ENCODE measurements around the gene SECISBP2L.

DNA sequence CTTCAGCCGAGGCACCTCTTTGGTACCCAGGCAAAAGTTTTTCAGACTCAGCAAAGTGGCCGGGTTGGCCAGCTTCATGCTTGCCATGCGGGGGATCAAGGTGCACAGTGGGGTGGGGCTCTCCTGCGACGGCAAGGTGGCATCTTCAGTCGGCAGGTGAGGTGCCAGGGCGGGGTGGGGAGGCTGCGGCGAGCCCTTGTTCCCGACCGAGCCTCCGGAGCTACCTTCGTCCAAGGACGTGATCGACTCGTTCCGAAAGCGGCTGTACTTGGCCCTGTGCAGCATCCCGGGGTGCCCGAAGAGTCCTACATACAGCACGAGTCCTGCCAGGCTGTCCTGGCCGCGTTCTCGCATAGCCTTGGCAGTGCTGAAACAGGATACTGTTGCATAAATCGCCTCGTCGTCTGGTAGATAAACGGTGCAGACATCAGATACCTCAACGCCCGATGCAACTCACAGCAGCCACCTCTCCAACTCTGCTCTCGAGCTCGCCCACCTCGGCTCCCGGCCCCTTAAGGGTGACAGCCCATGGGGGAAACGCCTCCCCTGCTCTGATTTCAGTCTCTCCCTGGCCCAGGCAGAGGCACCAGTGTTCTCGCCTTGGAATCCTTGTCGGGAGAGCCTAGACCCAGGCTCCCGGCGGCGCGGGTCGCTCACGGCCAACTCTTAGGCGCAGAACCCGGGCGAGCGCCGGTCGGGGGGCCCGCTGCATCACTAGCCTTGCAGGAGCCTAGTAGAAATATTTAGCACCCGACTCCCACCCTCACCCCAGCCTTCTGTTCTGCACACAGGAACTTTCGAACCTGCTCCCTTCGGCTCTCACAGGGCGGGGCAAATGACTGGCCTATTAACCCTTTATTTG lies 83.4 kb downstream of the SECISBP2L start:
- TF ChIP-seq, protein P1, sequence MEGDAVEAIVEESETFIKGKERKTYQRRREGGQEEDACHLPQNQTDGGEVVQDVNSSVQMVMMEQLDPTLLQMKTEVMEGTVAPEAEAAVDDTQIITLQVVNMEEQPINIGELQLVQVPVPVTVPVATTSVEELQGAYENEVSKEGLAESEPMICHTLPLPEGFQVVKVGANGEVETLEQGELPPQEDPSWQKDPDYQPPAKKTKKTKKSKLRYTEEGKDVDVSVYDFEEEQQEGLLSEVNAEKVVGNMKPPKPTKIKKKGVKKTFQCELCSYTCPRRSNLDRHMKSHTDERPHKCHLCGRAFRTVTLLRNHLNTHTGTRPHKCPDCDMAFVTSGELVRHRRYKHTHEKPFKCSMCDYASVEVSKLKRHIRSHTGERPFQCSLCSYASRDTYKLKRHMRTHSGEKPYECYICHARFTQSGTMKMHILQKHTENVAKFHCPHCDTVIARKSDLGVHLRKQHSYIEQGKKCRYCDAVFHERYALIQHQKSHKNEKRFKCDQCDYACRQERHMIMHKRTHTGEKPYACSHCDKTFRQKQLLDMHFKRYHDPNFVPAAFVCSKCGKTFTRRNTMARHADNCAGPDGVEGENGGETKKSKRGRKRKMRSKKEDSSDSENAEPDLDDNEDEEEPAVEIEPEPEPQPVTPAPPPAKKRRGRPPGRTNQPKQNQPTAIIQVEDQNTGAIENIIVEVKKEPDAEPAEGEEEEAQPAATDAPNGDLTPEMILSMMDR (optimal IDR thresholded peaks at IDR 0.05 in 1 of 3, IDR thresholded peaks at IDR 0.05 in 1 of 3, conservative IDR thresholded peaks at IDR 0.05 in 1 of 3; ENCODE audit: extremely low read depth in 1 of 3, insufficient read depth in 2 of 3, low read length in 3 of 3): no peak
- TF ChIP-seq EZH2 (IDR thresholded peaks at IDR 0.05; ENCODE audit: low read length): no peak

All from keratinocyte (primary cell).